ENCODE measurements around the gene CEP104.
A peak's percentile ranks its signal among the peaks of the same experiment; 100 is the strongest.

Gene CEP104

GRCh38 chr1:3856923-3857790 is at the start of gene CEP104, which contains the start of gene DFFB:
CEP104 (minus strand) TSS chr1:3857211; CDS start chr1:3852407, 4,804 bp downstream.
DFFB (plus strand) TSS chr1:3857476; CDS start chr1:3857604, 128 bp downstream.
- DNase-seq (ENCODE audit: low read depth): peak; percentile 96

DNA sequence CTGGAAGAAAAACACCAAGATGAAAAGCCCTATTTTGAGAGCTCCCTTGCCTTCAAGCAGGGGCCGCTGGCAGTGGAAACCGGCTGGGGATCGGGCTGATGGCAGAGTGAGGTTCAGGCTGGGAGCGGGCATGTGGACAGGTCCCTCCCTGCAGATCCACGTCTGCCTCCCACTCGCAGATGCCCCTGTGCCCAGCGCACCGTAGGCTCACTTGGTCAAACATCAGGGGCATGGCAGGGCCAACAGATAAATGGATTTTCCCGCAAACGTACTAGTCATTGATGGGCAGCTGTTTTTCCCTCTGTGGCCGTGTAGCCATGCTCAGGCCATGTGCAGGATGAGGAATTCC is 49.6 kb upstream of the CEP104 start:
- no peak for DNase-seq (ENCODE audit: low read depth)

DNA sequence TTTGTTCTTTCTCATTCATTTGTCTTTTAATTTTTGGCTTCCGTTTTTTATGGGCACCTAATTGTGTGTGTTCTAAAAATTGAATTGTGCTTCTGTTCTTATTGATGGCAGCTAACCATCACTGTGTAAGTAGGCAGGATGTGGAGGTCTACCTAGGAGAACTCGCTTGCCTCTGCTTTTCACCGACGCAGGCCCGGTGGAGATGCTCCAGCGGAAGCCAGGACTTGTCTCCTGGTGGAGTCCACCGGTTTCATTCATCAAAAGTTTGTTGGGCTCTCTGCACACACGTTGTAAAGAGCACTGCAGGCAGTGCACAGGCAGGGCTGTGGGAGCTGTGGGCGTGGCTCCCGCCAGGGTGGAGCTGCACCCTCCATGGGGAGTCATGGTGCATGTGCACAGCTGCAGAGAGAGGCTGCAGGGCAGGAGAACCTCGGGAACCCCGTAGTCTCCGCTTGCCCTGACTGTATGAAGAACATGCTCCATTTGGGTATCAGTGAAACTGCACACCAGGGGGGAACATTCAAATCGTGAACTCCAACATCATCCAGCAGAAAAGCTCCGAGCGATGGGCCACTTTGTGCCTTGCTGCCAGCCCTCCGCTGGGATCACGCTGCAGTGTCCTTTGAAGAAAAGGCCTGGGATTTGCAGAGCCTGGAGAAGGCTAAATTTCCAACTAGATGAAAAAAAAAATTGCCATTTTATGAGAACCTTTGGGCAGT is 49.1 kb upstream of the CEP104 start:
- no peak for DNase-seq (ENCODE audit: low read depth)

DNA sequence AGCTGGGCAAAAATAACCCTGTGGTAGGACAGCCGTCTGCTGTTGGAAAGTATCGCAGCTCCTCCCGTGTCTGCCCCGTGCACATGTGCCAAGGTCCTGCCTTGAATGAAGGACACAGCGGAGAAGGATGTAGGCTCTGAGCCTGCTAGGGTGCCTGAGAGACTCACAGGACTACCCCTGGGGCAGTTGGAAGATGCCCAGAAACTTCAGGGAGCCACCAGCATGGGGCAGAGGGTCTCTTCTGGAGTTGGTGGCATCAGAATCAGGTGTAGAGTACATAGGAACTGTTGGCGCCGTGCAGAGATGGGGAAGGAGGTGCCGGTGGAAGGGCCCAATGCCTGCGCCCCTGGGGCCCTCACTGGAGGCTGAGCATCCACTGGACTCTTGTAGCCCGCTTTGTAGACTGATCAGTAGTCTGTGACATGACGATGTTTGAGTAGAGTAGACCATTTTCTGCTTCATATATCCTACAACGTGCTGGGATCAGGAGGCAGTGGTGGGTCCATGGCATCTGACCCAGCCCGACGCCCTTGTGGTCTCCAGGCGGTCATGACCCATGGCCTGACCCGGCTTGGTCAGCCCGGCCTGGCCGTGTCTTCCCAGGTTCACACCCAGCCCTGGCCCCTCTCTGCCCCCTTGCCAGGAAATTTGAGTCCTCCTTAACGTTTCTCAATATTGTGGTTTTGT is 48.4 kb upstream of the CEP104 start:
- no peak for DNase-seq (ENCODE audit: low read depth)

- no peak for DNase-seq (ENCODE audit: low read depth)
These were observed 47.8 kb upstream of the CEP104 start for GRCh38 chr1:3904843-3905185.

GRCh38 chr1:3904006-3904842 is 47.2 kb upstream of the CEP104 start:
- DNase-seq (ENCODE audit: low read depth): no peak

GRCh38 chr1:3903141-3904005 is 46.4 kb upstream of the CEP104 start:
- DNase-seq (ENCODE audit: low read depth): no peak

- no peak for DNase-seq (ENCODE audit: low read depth)
These were observed 45.6 kb upstream of the CEP104 start for GRCh38 chr1:3902571-3903091.

DNA sequence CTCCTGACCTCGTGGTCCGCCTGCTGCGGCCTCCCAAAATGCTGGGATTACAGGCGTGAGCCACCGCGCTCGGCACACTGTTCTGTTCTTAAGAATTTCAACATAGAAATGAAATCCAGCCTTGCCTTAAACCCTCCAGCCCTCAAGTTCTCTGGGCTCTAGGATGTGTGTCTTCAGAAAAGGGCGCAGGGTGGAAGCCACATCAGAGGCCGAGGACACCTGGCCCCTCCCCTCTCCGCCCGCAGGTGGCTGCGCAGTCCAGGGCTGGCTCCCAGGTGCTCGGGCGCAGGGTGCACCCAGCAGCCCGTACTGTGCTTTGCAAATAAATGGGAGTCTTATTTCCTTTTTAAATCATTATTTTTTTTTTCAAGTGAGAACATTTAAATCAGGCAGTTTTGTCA is 45.1 kb upstream of the CEP104 start:
- no peak for DNase-seq (ENCODE audit: low read depth)

DNA sequence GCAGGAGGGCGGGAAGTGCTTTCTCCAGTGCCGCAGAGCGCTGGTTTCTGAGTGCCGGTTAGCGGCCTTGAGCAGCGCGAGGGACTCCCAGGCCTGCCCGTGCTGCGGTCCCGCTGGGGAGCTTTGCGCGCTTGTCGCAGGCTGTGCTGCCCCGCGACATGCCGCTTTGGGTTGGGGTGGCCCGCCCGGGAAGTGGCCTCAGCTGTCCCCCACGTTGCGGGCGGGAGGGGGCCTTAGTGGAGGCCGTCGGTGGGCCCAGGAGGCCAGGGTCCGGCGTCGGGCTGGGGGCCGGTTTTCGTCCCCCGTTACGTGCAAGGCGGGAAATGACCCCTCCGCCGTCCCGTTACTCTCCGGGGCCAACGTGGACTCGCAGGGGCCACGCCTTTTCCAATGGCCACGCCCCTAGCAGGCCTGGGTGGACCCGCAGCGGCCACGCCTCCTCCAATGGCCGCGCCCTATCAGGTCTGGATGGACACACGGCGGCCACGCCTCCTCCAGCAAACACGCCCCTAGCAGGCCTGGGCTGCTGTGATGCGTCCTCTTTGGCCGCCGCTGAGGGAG is 44.0 kb upstream of the CEP104 start:
- DNase-seq (ENCODE audit: low read depth): peak; percentile 93

- DNase-seq (ENCODE audit: low read depth): peak; percentile 86
These were observed 43.3 kb upstream of the CEP104 start, which contains the start of gene C1orf174 for GRCh38 chr1:3900150-3900968. C1orf174 (minus strand) TSS chr1:3900272; CDS start chr1:3900186, 86 bp downstream.

DNA sequence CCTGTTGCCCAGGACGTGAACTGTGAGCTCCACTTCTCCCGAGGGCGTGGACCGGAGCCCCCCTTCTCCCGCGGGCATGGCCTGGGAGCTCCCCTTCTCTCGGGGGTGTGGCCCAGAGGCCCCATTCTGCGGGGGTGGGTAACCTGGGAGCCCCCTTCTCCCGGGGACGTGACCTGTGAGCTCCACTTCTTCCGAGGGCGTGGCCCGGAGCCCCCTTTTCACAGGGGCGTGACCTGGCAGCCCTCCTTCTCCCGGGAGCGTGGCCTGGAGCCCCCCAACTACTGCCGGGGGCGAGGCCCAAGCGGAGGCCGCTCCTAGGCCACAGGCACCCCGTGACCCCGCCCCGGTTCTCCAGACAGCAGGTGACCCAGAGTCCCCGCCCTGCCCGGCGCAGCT is 42.7 kb upstream of the CEP104 start:
- DNase-seq (ENCODE audit: low read depth): peak; percentile 26

- DNase-seq (ENCODE audit: low read depth): no peak
These were observed 42.2 kb upstream of the CEP104 start for GRCh38 chr1:3898994-3899753.

GRCh38 chr1:3898475-3898735 is 41.4 kb upstream of the CEP104 start:
- DNase-seq (ENCODE audit: low read depth): no peak

GRCh38 chr1:3896396-3897000 is 39.5 kb upstream of the CEP104 start:
- DNase-seq (ENCODE audit: low read depth): no peak

GRCh38 chr1:3895951-3896325 is 38.9 kb upstream of the CEP104 start:
- no peak for DNase-seq (ENCODE audit: low read depth)

- no peak for DNase-seq (ENCODE audit: low read depth)
These were observed 38.4 kb upstream of the CEP104 start for GRCh38 chr1:3895279-3895950.
